BJ (cell line): ENCODE results near the gene FAM107B. TPM values are rescaled to one million over a fixed set of nuclear protein-coding genes. Genes with fewer than 3 reads are reported as not detected.

ENCODE experiments used
- CTCF ChIA-PET: fragments of 350-600 bp; formaldehyde crosslinking; extraction: SDS; loops from one replicate; lab custom pipeline; 2021; ENCODE audit warnings: antibody characterized with exemption, inconsistent platforms; lab: Yijun Ruan, JAX
- POLR2A ChIA-PET: fragments of 300-600 bp; sonication (Branson Sonifier 250); formaldehyde crosslinking; extraction: SDS; loops from one replicate; lab custom pipeline; 2021; ENCODE audit warnings: antibody characterized with exemption; lab: Charles Lee
- DNase-seq: peaks from one replicate; pipeline ENCODE4 v3.0.0-alpha.2; 2011; ENCODE audit warnings: low read depth
- H3K27me3 ChIP-seq: 2 replicates; pipeline ENCODE4 v1.6.0; 2011; ENCODE audit warnings: low read length; ENCODE audit not compliant: control insufficient read depth, insufficient read depth
- H3K36me3 ChIP-seq: 2 replicates; pipeline ENCODE4 v1.5.1; 2011; ENCODE audit warnings: low read length; ENCODE audit not compliant: control insufficient read depth, insufficient read depth
- H3K4me3 ChIP-seq: 2 replicates; pipeline ENCODE4 v1.5.1; 2011; ENCODE audit warnings: low read depth, mild to moderate bottlenecking, control low read depth, low read length
- polyA plus RNA-seq: library from polyadenylated mRNA; depleted of rRNA; stranded (reverse); fragments of >200 nt; gene quantifications from 2 replicates; pipeline ENCODE4 v1.2.3, GENCODE V29; 2011
- TF ChIP-seq, protein P1 (sequence below): IDR thresholded peaks from 2 replicates; pipeline ENCODE4 v1.5.1; 2011; ENCODE audit warnings: low read depth, mild to moderate bottlenecking, control low read depth, inconsistent platforms, low read length, moderate library complexity; ENCODE audit not compliant: insufficient read depth

The FAM107B gene
- polyA plus RNA-seq, 1 experiment = 11.3 TPM

GRCh38 chr10:14779001-14779651 is 4.4 kb upstream of the FAM107B start:
- POLR2A ChIA-PET = no interaction called here

DNA sequence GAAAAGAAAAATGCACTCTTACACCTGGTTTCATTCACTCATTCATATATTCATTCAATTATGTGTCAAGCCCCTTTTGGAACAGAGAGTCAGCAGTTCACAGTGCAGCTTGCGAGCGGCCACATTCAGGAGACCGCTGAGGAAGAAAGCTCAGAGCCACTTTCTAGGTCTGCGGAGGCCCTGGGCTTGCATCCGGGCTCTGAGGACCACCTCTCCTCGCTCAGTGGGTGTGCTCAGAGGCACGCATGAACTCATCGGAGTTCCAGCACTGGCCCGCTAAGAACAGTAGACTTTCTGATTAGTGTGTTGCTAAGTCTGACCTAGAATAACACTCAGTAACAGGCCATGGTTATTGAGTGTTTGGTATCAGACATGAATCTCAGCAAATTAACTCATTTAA is 1.8 kb upstream of the FAM107B start:
- H3K4me3 ChIP-seq = no peak overlapping the region
- CTCF ChIA-PET = no interaction called here

More at GRCh38 chr10:14779001-14779651, 4.4 kb upstream of the FAM107B start:
- CTCF ChIA-PET = no interaction called here
- Histone ChIP-seq H3K27me3 (peaks cover under 1% of the 10 kb centered on the region; the same call in 1 of the 2 replicates), H3K36me3 (no peaks in the 10 kb centered on the region), H3K4me3 (no peak overlapping the region)
- TF ChIP-seq, protein P1, sequence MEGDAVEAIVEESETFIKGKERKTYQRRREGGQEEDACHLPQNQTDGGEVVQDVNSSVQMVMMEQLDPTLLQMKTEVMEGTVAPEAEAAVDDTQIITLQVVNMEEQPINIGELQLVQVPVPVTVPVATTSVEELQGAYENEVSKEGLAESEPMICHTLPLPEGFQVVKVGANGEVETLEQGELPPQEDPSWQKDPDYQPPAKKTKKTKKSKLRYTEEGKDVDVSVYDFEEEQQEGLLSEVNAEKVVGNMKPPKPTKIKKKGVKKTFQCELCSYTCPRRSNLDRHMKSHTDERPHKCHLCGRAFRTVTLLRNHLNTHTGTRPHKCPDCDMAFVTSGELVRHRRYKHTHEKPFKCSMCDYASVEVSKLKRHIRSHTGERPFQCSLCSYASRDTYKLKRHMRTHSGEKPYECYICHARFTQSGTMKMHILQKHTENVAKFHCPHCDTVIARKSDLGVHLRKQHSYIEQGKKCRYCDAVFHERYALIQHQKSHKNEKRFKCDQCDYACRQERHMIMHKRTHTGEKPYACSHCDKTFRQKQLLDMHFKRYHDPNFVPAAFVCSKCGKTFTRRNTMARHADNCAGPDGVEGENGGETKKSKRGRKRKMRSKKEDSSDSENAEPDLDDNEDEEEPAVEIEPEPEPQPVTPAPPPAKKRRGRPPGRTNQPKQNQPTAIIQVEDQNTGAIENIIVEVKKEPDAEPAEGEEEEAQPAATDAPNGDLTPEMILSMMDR = no peak
- DNase-seq = peak; percentile 46

DNA sequence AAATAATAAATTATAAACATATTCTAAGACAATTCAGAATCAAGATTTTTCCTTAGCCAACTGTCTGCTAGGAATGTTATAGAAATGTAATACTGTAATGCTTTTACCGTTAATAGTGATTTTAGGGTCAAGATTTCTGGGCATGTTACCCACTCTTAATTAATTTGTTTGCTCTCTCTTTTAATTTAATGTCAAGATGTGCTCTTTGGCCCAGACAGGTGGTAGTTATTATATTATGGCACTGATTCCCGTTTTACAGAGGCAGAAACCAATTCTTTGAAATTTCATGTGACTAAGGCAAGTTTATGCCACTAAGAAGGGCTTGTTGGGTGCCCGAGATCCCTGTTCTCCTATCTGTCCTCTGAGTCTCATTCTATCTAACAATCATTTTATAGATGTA is 959 bp upstream of the FAM107B start:
- POLR2A ChIA-PET = no interaction called here
- no peak for DNase-seq
- H3K27me3 ChIP-seq = peaks cover 2% of the 10 kb centered on the region; the same call in 1 of the 2 replicates
- no peak overlapping the region for H3K4me3 ChIP-seq
- TF ChIP-seq, protein P1 = no peak
- no peaks in the 10 kb centered on the region for H3K36me3 ChIP-seq
- CTCF ChIA-PET = no interaction called here

More for the DNA sequence above, 1.8 kb upstream of the FAM107B start:
- no peak for DNase-seq
- TF ChIP-seq, protein P1 = no peak
- H3K27me3 ChIP-seq = peaks cover 2% of the 10 kb centered on the region; the same call in 1 of the 2 replicates
- POLR2A ChIA-PET = no interaction called here
- no peaks in the 10 kb centered on the region for H3K36me3 ChIP-seq

DNA sequence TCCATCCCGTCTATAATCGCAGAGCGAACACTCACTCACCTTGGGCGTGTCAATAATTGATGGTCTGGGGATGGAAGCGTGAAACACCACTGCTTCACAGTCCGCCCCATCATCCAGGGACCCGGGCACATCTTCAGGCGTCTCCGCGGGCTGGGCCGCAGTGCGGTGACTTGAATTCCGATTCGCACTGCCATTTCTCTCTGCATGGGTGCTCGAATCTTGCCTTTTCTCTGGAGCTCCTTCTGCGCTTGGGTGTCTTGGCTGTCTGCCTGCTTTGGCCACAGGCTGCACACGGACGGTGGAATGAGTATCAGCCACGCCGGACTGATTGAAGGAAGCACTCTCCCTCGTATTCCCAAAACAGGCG is 500 bp downstream of the FAM107B start:
- peaks cover 2% of the 10 kb centered on the region; the same call in 1 of the 2 replicates for H3K27me3 ChIP-seq
- ChIA-PET CTCF (no interaction called here), POLR2A (no interaction called here)
- H3K4me3 ChIP-seq = no peak overlapping the region
- TF ChIP-seq, protein P1 = no peak
- H3K36me3 ChIP-seq = no peaks in the 10 kb centered on the region
- DNase-seq = no peak

- ChIA-PET POLR2A (no interaction called here), CTCF (no interaction called here)
- TF ChIP-seq, protein P1 = no peak
- no peaks in the 10 kb centered on the region for H3K36me3 ChIP-seq
- H3K27me3 ChIP-seq = peaks cover 2% of the 10 kb centered on the region; the same call in 1 of the 2 replicates
- no peak overlapping the region for H3K4me3 ChIP-seq
- no peak for DNase-seq
These were observed 1.0 kb downstream of the FAM107B start for GRCh38 chr10:14773551-14774213.
